ENCODE measurements around the gene CYTH3.
"Not testable (repeated sequence)": the region's sequence is repeated elsewhere in the genome, so short reads cannot be mapped to it uniquely, and the experiment has no call there.

Gene CYTH3

GRCh38 chr7:6232534-6232933, 39.9 kb downstream of the CYTH3 start:
- no peak for DNase-seq (ENCODE audit: low read depth in 4 of 4, low spot score in 1 of 4)

- no peak for DNase-seq (ENCODE audit: low read depth in 4 of 4, low spot score in 1 of 4)
Measured at GRCh38 chr7:6232116-6232515, 40.3 kb downstream of the CYTH3 start.

- no peak for DNase-seq (ENCODE audit: low read depth in 4 of 4, low spot score in 1 of 4)
Measured at GRCh38 chr7:6231184-6231583, 41.2 kb downstream of the CYTH3 start.

- not testable (repeated sequence) for DNase-seq (ENCODE audit: low read depth in 4 of 4, low spot score in 1 of 4)
Measured at GRCh38 chr7:6229284-6229683, 43.1 kb downstream of the CYTH3 start.

- DNase-seq (ENCODE audit: low read depth in 4 of 4, low spot score in 1 of 4) = no peak
Measured at GRCh38 chr7:6228361-6229229, 43.8 kb downstream of the CYTH3 start.

- no peak for DNase-seq (ENCODE audit: low read depth in 4 of 4, low spot score in 1 of 4)
Measured at GRCh38 chr7:6227294-6227846, 45.1 kb downstream of the CYTH3 start.

- DNase-seq (ENCODE audit: low read depth in 4 of 4, low spot score in 1 of 4) = no peak
Measured at GRCh38 chr7:6226194-6226799, 46.1 kb downstream of the CYTH3 start.

GRCh38 chr7:6223411-6223810, 49.0 kb downstream of the CYTH3 start:
- not testable (repeated sequence) for DNase-seq (ENCODE audit: low read depth in 4 of 4, low spot score in 1 of 4)

GRCh38 chr7:6223010-6223409, 49.4 kb downstream of the CYTH3 start:
- not testable (repeated sequence) for DNase-seq (ENCODE audit: low read depth in 4 of 4, low spot score in 1 of 4)

GRCh38 chr7:6221340-6222319, 50.8 kb downstream of the CYTH3 start:
- DNase-seq (ENCODE audit: low read depth in 4 of 4, low spot score in 1 of 4) = peak in 2 of 4 experiments; percentile 8 to 13

GRCh38 chr7:6218329-6218728, 54.1 kb downstream of the CYTH3 start:
- DNase-seq (ENCODE audit: low read depth in 4 of 4, low spot score in 1 of 4) = no peak

GRCh38 chr7:6212008-6212407, 60.4 kb downstream of the CYTH3 start:
- no peak for DNase-seq (ENCODE audit: low read depth in 4 of 4, low spot score in 1 of 4)

GRCh38 chr7:6210621-6211372, 61.6 kb downstream of the CYTH3 start:
- no peak for DNase-seq (ENCODE audit: low read depth in 4 of 4, low spot score in 1 of 4)

GRCh38 chr7:6209340-6209739, 63.1 kb downstream of the CYTH3 start:
- no peak for DNase-seq (ENCODE audit: low read depth in 4 of 4, low spot score in 1 of 4)

GRCh38 chr7:6208573-6209328, 63.7 kb downstream of the CYTH3 start:
- DNase-seq (ENCODE audit: low read depth in 4 of 4, low spot score in 1 of 4) = no peak

- no peak for DNase-seq (ENCODE audit: low read depth in 4 of 4, low spot score in 1 of 4)
Measured at GRCh38 chr7:6205971-6206660, 66.3 kb downstream of the CYTH3 start.

- DNase-seq (ENCODE audit: low read depth in 4 of 4, low spot score in 1 of 4) = no peak
Measured at GRCh38 chr7:6203381-6203780, 69.0 kb downstream of the CYTH3 start.

- DNase-seq (ENCODE audit: low read depth in 4 of 4, low spot score in 1 of 4) = no peak
Measured at GRCh38 chr7:6202117-6202516, 70.3 kb downstream of the CYTH3 start.

- DNase-seq (ENCODE audit: low read depth in 4 of 4, low spot score in 1 of 4) = no peak
Measured at GRCh38 chr7:6200971-6201370, 71.5 kb downstream of the CYTH3 start.
